HG02884 (cell line): ENCODE measurements around the gene TTC34.
"Not testable (repeated sequence)": the region's sequence is repeated elsewhere in the genome, so short reads cannot be mapped to it uniquely, and the experiment has no call there.

Source experiments
- ATAC-seq: cut with Tn5 transposase; IDR thresholded peaks from one replicate; pipeline ENCODE4 v1.9.1; 2021; ENCODE audit warnings: mild to moderate bottlenecking, moderate library complexity; ENCODE audit not compliant: unreplicated experiment

The TTC34 gene

GRCh38 chr1:2684878-2685277 lies 116.6 kb downstream of the TTC34 start:
- ATAC-seq: not testable (repeated sequence)

GRCh38 chr1:2684000-2684399 lies 117.5 kb downstream of the TTC34 start:
- ATAC-seq: not testable (repeated sequence)

- not testable (repeated sequence) for ATAC-seq
Measured at GRCh38 chr1:2683321-2683741, 118.2 kb downstream of the TTC34 start.

- not testable (repeated sequence) for ATAC-seq
Measured at GRCh38 chr1:2682879-2683278, 118.6 kb downstream of the TTC34 start.

- ATAC-seq: not testable (repeated sequence)
Measured at GRCh38 chr1:2676726-2677125, 124.8 kb downstream of the TTC34 start.

GRCh38 chr1:2671656-2672055 lies 129.8 kb downstream of the TTC34 start:
- ATAC-seq: not testable (repeated sequence)

- not testable (repeated sequence) for ATAC-seq
Measured at GRCh38 chr1:2659806-2660205, 141.7 kb downstream of the TTC34 start.

GRCh38 chr1:2657909-2658308 lies 143.6 kb downstream of the TTC34 start:
- ATAC-seq: not testable (repeated sequence)

- ATAC-seq: not testable (repeated sequence)
Measured at GRCh38 chr1:2657124-2657523, 144.4 kb downstream of the TTC34 start.

- not testable (repeated sequence) for ATAC-seq
Measured at GRCh38 chr1:2655598-2656434, 145.7 kb downstream of the TTC34 start.

- ATAC-seq: not testable (repeated sequence)
Measured at GRCh38 chr1:2654443-2654948, 147.0 kb downstream of the TTC34 start.

GRCh38 chr1:2653741-2654442 lies 147.6 kb downstream of the TTC34 start:
- not testable (repeated sequence) for ATAC-seq

- ATAC-seq: not testable (repeated sequence)
Measured at GRCh38 chr1:2652926-2653571, 148.4 kb downstream of the TTC34 start.

GRCh38 chr1:2652152-2652925 lies 149.2 kb downstream of the TTC34 start:
- not testable (repeated sequence) for ATAC-seq

- ATAC-seq: no peak
Measured at GRCh38 chr1:2650967-2651645, 150.4 kb downstream of the TTC34 start.

GRCh38 chr1:2646837-2647236 lies 154.7 kb downstream of the TTC34 start:
- ATAC-seq: no peak

GRCh38 chr1:2645776-2646175 lies 155.7 kb downstream of the TTC34 start:
- no peak for ATAC-seq

- ATAC-seq: no peak
Measured at GRCh38 chr1:2645143-2645542, 156.3 kb downstream of the TTC34 start.

- ATAC-seq: no peak
Measured at GRCh38 chr1:2644591-2645101, 156.8 kb downstream of the TTC34 start.

- no peak for ATAC-seq
Measured at GRCh38 chr1:2644171-2644570, 157.3 kb downstream of the TTC34 start.
